B cell (primary cell): Measurements from ENCODE around the gene RMP24.
A peak's percentile ranks its signal among the peaks of the same experiment; 100 is the strongest.

Source experiments
- ATAC-seq: fragments of 200-7000 bp; cut with Tn5 transposase; one replicate; pipeline ENCODE4 v1.10.0; 2021; ENCODE audit warnings: low read depth, mild to moderate bottlenecking, moderate number of reproducible peaks, moderate library complexity
- CTCF ChIA-PET: fragments of 350-600 bp; sonication (Branson Sonifier 250); formaldehyde crosslinking; loops from one replicate; lab custom pipeline; 2021; ENCODE audit warnings: antibody characterized with exemption, inconsistent platforms; lab: Charles Lee
- POLR2A ChIA-PET: fragments of 350-600 bp; sonication (Branson Sonifier 250); formaldehyde crosslinking; loops from one replicate; lab custom pipeline; 2021; ENCODE audit warnings: antibody characterized with exemption; lab: Charles Lee
- DNase-seq: peaks from one replicate; pipeline ENCODE4 v3.0.0; 2013
- H2AFZ ChIP-seq: 2 replicates; pipeline ENCODE4 v1.6.1; 2012; ENCODE audit warnings: mild to moderate bottlenecking, low read depth, low read length; ENCODE audit not compliant: insufficient read depth, poor library complexity, severe bottlenecking
- H3K27ac ChIP-seq, 2 donors: 1 replicate in 1 of 2; 2 replicates in 1 of 2; pipeline ENCODE4 v1.5.1; 2012 to 2013; ENCODE audit warnings: low read length in 2 of 2, mild to moderate bottlenecking in 2 of 2, moderate library complexity in 1 of 2
- H3K27me3 ChIP-seq, 4 experiments: fragments of 200-600 bp in 1 of 4; sonication (generic) in 1 of 4; replicated peaks in 1 of 4; 1 replicate in 2 of 4; 2 replicates in 2 of 4; pipeline versions ENCODE4 v1.6.1 to v1.7.0; 2013 to 2016; ENCODE audit warnings: low read length in 3 of 4, mild to moderate bottlenecking in 2 of 4, mixed read lengths in 1 of 4, moderate library complexity in 1 of 4; ENCODE audit not compliant: insufficient read depth in 4 of 4, control insufficient read depth in 3 of 4; ENCODE audit errors: control extremely low read depth in 1 of 4
- H3K36me3 ChIP-seq, 2 experiments: replicated peaks in 1 of 2; 1 replicate in 1 of 2; 2 replicates in 1 of 2; pipeline versions ENCODE4 v1.6.1 to v1.7.1; 2013; ENCODE audit warnings: low read length in 1 of 2; ENCODE audit not compliant: insufficient read depth in 2 of 2, control insufficient read depth in 1 of 2; ENCODE audit errors: control extremely low read depth in 1 of 2, extremely low read depth in 1 of 2
- H3K4me1 ChIP-seq, 2 donors: fragments of 200-600 bp in 1 of 2; sonication (generic) in 1 of 2; 1 replicate in 1 of 2; 2 replicates in 1 of 2; pipeline versions ENCODE4 v1.5.1 to v1.6.1; 2013 to 2017; ENCODE audit warnings: low read length in 2 of 2; ENCODE audit not compliant: control insufficient read depth in 2 of 2, insufficient read depth in 2 of 2
- H3K4me2 ChIP-seq: replicated peaks from 2 replicates; pipeline ENCODE3; 2012; ENCODE audit warnings: mild to moderate bottlenecking, low read depth, low read length; ENCODE audit not compliant: poor library complexity, severe bottlenecking
- H3K4me3 ChIP-seq, 5 experiments: fragments of 200-600 bp in 1 of 5; sonication (generic) in 1 of 5; 1 replicate in 3 of 5; 2 replicates in 2 of 5; pipeline versions ENCODE4 v1.5.1 to v1.7.0; 2011 to 2016; ENCODE audit warnings: low read length in 4 of 5, mild to moderate bottlenecking in 4 of 5, low read depth in 2 of 5, control low read depth in 1 of 5, moderate library complexity in 1 of 5; ENCODE audit not compliant: insufficient read depth in 1 of 5; ENCODE audit errors: control extremely low read depth in 1 of 5, extremely low read depth in 1 of 5
- H3K79me2 ChIP-seq: fragments of 200-600 bp; sonication (generic); one replicate; pipeline ENCODE4 v1.6.0; 2016; ENCODE audit warnings: low read length; ENCODE audit not compliant: control insufficient read depth, insufficient read depth
- H3K9ac ChIP-seq: fragments of 200-600 bp; sonication (generic); 2 replicates; pipeline ENCODE4 v1.6.1; 2017; ENCODE audit warnings: mild to moderate bottlenecking, low read length, moderate library complexity
- H3K9me3 ChIP-seq, 3 donors: one replicate each; pipeline versions ENCODE4 v1.6.1 to v1.7.1; 2013; ENCODE audit warnings: low read length in 2 of 3; ENCODE audit not compliant: control insufficient read depth in 2 of 3, insufficient read depth in 1 of 3; ENCODE audit errors: control extremely low read depth in 1 of 3
- H4K20me1 ChIP-seq: 2 replicates; pipeline ENCODE4 v1.6.0; 2012; ENCODE audit warnings: mild to moderate bottlenecking, low read length; ENCODE audit not compliant: insufficient read depth, control insufficient read depth, poor library complexity, severe bottlenecking
- H3K27ac Mint-ChIP-seq: one replicate; pipeline ENCODE4 v1.8.0; 2021; ENCODE audit warnings: mixed read lengths
- H3K27me3 Mint-ChIP-seq: one replicate; pipeline ENCODE4 v1.8.0; 2021; ENCODE audit warnings: mixed read lengths
- H3K4me1 Mint-ChIP-seq: one replicate; pipeline ENCODE4 v1.8.0; 2021; ENCODE audit warnings: mixed read lengths
- H3K4me3 Mint-ChIP-seq: one replicate; pipeline ENCODE4 v1.8.0; 2021; ENCODE audit warnings: mixed read lengths
- H3K9me3 Mint-ChIP-seq: one replicate; pipeline ENCODE4 v1.8.0; 2022; ENCODE audit warnings: mixed read lengths; ENCODE audit not compliant: insufficient read depth
- CTCF ChIP-seq: fragments of 200-600 bp; IDR thresholded peaks from one replicate; pipeline ENCODE4 v1.8.0; 2022; ENCODE audit warnings: antibody characterized with exemption, mild to moderate bottlenecking
- WGBS: methylation state at CpG from one replicate; pipeline ENCODE4 v1.1.5; 2013; ENCODE audit warnings: missing lambda C conversion rate; ENCODE audit not compliant: insufficient coverage; 5-methylcytosine and 5-hydroxymethylcytosine counted together
- intact Hi-C: fragments of 100-400 bp; cut with micrococcal nuclease; formaldehyde crosslinking; loops from one replicate; pipeline ENCODE4 v1.10.0; 2022

The RMP24 gene

GRCh38 chr18:35971661-35972196, 750 bp upstream of the RMP24 start:
- H3K4me3 Mint-ChIP-seq: peak overlapping the region; percentile 91
- Histone ChIP-seq H3K4me2 (peak overlapping the region; percentile 83), H3K36me3 (peaks cover 0 to 25% of the 10 kb centered on the region in 2 experiments), H2AFZ (peak overlapping the region; percentile 95), H3K27me3 (no peaks in the 10 kb centered on the region), H3K79me2 (peaks cover 14% of the 10 kb centered on the region), H4K20me1 (no peaks in the 10 kb centered on the region), H3K4me1 (peaks cover 20 to 38% of the 10 kb centered on the region in 2 donors), H3K9me3 (no peaks in the 10 kb centered on the region), H3K27ac (peak overlapping the region; percentile 79 to 90), H3K9ac (peak overlapping the region; percentile 84), H3K4me3 (peak overlapping the region; percentile 85 to 98 (median 94))
- DNase-seq (no peak), ATAC-seq (no peak)
- CTCF ChIA-PET: interaction anchor here (0.6 to 1.5 kb wide), 4 partner anchors 46 to 616 kb away, joined by 3 to 4 read pairs (median 4); no protein-coding TSS in a partner anchor
- H3K9me3 Mint-ChIP-seq: no peaks in the 10 kb centered on the region
- TF ChIP-seq CTCF: no peak
- intact Hi-C loops: loop anchor here (1.0 to 10.0 kb wide), 12 partner anchors 21 to 929 kb away; partner anchors contain the start of genes ELP2, INO80C, KIAA1328 and RPRD1A
- POLR2A ChIA-PET: interaction anchor here (0.7 to 2.0 kb wide), 5 partner anchors 21 to 731 kb away, joined by 3 to 12 read pairs (median 4); partner anchors contain the start of genes ELP2, INO80C, SLC39A6 and ZNF397
- H3K27me3 Mint-ChIP-seq: no peaks in the 10 kb centered on the region
- H3K27ac Mint-ChIP-seq: peak overlapping the region; percentile 93
- 49% methylated on average over 8 of the region's 15 CpGs for WGBS
- peaks cover 53% of the 10 kb centered on the region for H3K4me1 Mint-ChIP-seq

GRCh38 chr18:35973650-35974049, 1.2 kb downstream of the RMP24 start:
- Mint-ChIP-seq H3K27ac (peak overlapping the region; percentile 93), H3K4me3 (peak overlapping the region; percentile 91), H3K4me1 (peaks cover 45% of the 10 kb centered on the region), H3K27me3 (no peaks in the 10 kb centered on the region), H3K9me3 (no peaks in the 10 kb centered on the region)
- Histone ChIP-seq H3K9ac (no peak overlapping the region), H3K36me3 (peaks cover 0 to 42% of the 10 kb centered on the region in 2 experiments), H3K27ac (peak overlapping the region in 1 of 2 donors; percentile 90), H3K27me3 (no peaks in the 10 kb centered on the region), H3K4me1 (peaks cover 20 to 32% of the 10 kb centered on the region in 2 donors), H3K4me3 (peak overlapping the region in 1 of 5 experiments; percentile 98), H3K4me2 (peak overlapping the region; percentile 83), H2AFZ (no peak overlapping the region), H3K9me3 (no peaks in the 10 kb centered on the region), H4K20me1 (no peaks in the 10 kb centered on the region), H3K79me2 (peaks cover 14% of the 10 kb centered on the region)
- no peak for TF ChIP-seq CTCF
- DNase-seq (no peak), ATAC-seq (no peak)
- CTCF ChIA-PET: interaction anchor here (1.2 kb wide), 2 partner anchors 19 to 23 kb away, joined by 3 read pairs; no protein-coding TSS in a partner anchor
- POLR2A ChIA-PET: interaction anchor here (2.0 kb wide), 1 partner anchor 156 kb away, joined by 10 read pairs; the partner anchor contains the start of genes ELP2 and SLC39A6
- WGBS: 100% methylated on average over 2 of the region's 12 CpGs
- intact Hi-C loops: loop anchor here (2.0 to 10.0 kb wide), 6 partner anchors 23 to 855 kb away; partner anchors contain the start of genes KIAA1328, TPGS2 and ZNF396
